Spinal cord (tissue), 10 donors: ENCODE results near the gene RGS10. TPM values are rescaled to one million over a fixed set of nuclear protein-coding genes. Genes with fewer than 3 reads are reported as not detected.
A peak's percentile ranks its signal among the peaks of the same experiment; 100 is the strongest.

Experiments used
- DNase-seq, 6 donors: peaks; one replicate each; pipeline versions ENCODE4 v3.0.0 to v3.0.0-alpha.2; 2013 to 2015; ENCODE audit warnings: low spot score in 6 of 6, low read depth in 4 of 6
- H3K27ac ChIP-seq: one replicate; pipeline ENCODE4 v1.5.1; 2013; ENCODE audit warnings: low read depth, low read length, control low read depth
- H3K27me3 ChIP-seq: one replicate; pipeline ENCODE4 v1.6.1; 2013; ENCODE audit warnings: low read length; ENCODE audit not compliant: control insufficient read depth, insufficient read depth
- H3K36me3 ChIP-seq: one replicate; pipeline ENCODE4 v1.6.1; 2013; ENCODE audit warnings: low read length; ENCODE audit not compliant: control insufficient read depth, insufficient read depth
- H3K4me1 ChIP-seq: one replicate; pipeline ENCODE4 v1.6.1; 2013; ENCODE audit warnings: low read length; ENCODE audit not compliant: control insufficient read depth, insufficient read depth
- H3K4me3 ChIP-seq: one replicate; pipeline ENCODE4 v1.5.1; 2013; ENCODE audit warnings: low read depth, low read length, control low read depth
- H3K9me3 ChIP-seq: one replicate; pipeline ENCODE4 v1.6.1; 2013; ENCODE audit warnings: low read length; ENCODE audit not compliant: control insufficient read depth, insufficient read depth
- WGBS: methylation state at CpG from one replicate; pipeline ENCODE4 v1.1.5; 2013; ENCODE audit warnings: missing lambda C conversion rate; ENCODE audit not compliant: insufficient coverage; 5-methylcytosine and 5-hydroxymethylcytosine counted together
- polyA plus RNA-seq, 2 donors: library from polyadenylated mRNA; unstranded; fragments of 120-200 nt; gene quantifications; one replicate each; pipeline ENCODE4 v1.2.1, GENCODE V29; 2013; ENCODE audit not compliant: insufficient read length in 2 of 2
- total RNA-seq, 2 donors: library from RNA; depleted of rRNA in 1 of 2; stranded (reverse); fragments of 120-200 nt in 1 of 2; fragments of >200 nt in 1 of 2; gene quantifications; one replicate each; pipeline versions ENCODE4 v1.2.3 to v1.2.4, GENCODE V29; 2013 to 2014
- donor health status: healthy.

The RGS10 gene
- total and polyA plus RNA-seq, 4 donors = 20.4 to 34.5 (median 30.0) TPM

DNA sequence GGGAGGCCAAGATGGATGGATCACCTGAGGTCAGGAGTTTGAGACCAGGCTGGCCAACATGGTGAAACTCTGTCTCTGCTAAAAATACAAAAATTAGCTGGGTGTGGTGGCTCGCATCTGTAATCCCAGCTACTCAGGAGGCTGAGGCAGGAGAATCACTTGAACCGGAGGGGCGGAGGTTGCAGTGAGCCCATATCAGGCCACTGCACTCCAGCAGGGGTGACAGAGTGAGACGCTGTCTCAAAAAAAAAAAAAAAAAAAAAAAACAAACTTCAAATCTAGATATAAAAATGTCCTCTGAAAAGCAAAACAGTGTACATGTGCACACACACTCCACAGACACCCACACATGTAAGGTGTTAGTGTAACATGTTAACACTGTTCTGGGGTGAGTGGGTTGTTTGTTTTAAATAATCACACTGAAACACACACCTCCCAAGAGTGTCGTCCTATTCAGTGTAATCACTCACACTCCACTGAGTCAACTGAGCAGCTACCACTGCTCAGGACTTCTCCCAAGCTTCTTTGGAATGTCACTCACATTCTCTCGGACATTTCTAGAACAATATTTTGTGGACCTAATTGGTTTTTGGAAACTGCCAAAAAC, 12.8 kb upstream of the RGS10 start:
- Histone ChIP-seq H3K9me3 (no peaks in the 10 kb centered on the region), H3K27me3 (no peaks in the 10 kb centered on the region), H3K4me1 (no peaks in the 10 kb centered on the region), H3K4me3 (no peak overlapping the region), H3K36me3 (no peaks in the 10 kb centered on the region), H3K27ac (no peak overlapping the region)
- DNase-seq = no peak
- 100% methylated on average over 3 of the region's 6 CpGs for WGBS

DNA sequence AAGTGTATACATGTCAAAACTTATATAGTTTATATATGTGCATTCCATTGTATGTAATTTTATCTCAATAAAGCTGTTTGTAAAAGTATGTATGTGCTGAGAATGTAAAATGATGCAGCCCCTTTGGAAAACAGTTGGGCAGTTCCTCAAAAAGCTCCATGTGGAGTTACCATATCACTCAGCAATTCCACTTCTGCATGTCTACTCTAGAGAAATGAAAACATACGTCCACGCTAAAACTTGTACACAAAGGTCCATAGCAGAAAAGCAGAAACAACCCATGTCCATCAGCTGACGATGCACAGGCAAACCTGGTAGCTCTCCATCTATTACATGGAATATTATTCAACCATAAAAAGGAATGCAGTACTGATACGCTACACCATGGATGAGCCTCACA, 8.3 kb upstream of the RGS10 start:
- Histone ChIP-seq H3K9me3 (no peaks in the 10 kb centered on the region), H3K27me3 (no peaks in the 10 kb centered on the region), H3K4me3 (no peak overlapping the region), H3K4me1 (no peaks in the 10 kb centered on the region), H3K27ac (no peak overlapping the region), H3K36me3 (no peaks in the 10 kb centered on the region)
- WGBS = 92% methylated on average over 4 of the region's 4 CpGs
- no peak for DNase-seq

DNA sequence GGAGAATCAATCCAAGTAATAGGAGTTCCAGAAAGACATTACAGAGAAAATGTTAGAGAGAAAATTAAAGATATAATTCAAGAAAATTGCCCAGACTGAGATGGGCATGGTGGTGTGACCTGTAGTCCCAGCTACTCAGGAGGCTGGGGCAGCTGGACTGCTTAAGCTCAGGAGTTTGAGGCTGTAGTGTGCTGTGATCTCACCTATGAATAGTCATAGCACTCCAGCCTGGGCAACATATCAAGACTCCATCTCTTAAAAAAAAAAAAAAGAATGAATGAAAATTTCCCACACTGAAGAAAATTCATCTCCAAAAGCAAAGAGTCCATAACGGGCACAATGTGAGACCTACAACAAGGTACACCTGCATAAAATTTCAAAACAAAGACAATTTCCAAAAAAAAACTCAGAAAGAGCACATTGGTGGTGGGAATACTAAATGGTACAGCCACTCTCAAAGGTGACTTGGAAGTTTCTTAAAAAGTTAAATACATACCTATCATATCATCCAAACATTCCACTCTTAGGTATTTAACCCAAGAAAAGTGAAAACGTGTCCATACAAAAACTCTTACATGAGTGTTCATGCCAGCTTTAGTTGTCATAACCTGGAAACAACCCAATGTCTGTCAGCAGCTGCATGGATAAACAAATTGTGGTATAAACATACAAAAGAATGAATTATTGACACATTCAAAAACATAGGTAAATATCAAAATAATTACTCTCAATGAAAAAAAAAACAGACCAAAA, 6.9 kb upstream of the RGS10 start:
- no peak overlapping the region for H3K4me3 ChIP-seq
- no peak for DNase-seq
- H3K27me3 ChIP-seq = peaks cover 5% of the 10 kb centered on the region
- H3K36me3 ChIP-seq = no peaks in the 10 kb centered on the region
- no peaks in the 10 kb centered on the region for H3K4me1 ChIP-seq
- H3K27ac ChIP-seq = no peak overlapping the region
- no peaks in the 10 kb centered on the region for H3K9me3 ChIP-seq
- no CpG with 5 or more reads among the region's 2 CpGs for WGBS

DNA sequence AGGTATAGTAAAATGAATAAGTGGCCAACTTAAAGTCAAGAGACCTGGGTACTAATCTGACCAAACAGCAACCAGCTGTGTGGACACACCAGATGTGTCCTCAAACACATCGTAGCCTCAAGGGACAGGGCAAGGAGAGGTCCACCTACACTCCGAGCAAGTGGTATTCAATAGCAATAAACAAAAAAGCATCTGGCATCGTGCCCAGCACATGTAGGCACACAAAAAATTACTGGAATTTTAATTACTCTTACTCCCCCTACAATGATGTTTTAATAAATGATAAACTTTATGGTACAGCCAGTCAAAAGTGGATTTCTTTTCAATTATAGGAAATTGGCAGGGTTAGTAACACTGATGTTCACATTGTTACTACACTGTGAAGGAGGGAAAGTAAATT, 3.5 kb upstream of the RGS10 start:
- H3K36me3 ChIP-seq = no peaks in the 10 kb centered on the region
- 63% methylated on average over 1 of the region's 3 CpGs for WGBS
- peaks cover 34% of the 10 kb centered on the region for H3K27me3 ChIP-seq
- H3K4me1 ChIP-seq = peaks cover 21% of the 10 kb centered on the region
- no peaks in the 10 kb centered on the region for H3K9me3 ChIP-seq
- no peak overlapping the region for H3K4me3 ChIP-seq
- H3K27ac ChIP-seq = no peak overlapping the region
- no peak for DNase-seq

DNA sequence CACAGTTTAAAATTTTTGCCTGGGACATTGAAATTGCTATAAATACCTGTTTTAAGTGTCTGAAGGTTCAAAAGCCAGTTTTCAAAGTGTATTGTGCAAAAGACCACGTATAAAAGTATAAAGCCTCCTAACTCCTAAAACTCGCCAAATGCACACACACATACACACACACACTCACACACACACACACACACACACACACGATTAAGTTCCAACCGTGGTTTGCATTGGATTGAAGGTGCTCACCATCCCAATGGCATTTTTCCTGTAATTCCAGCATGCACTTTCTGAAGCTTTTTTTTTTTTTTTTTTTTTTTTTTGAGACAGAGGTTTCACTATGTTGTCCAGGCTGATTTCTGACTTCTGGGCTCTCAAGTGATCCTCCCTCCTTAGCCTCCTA, 2.8 kb upstream of the RGS10 start:
- Histone ChIP-seq H3K9me3 (no peaks in the 10 kb centered on the region), H3K4me1 (peaks cover 21% of the 10 kb centered on the region), H3K4me3 (no peak overlapping the region), H3K27ac (no peak overlapping the region), H3K27me3 (peaks cover 38% of the 10 kb centered on the region), H3K36me3 (no peaks in the 10 kb centered on the region)
- no peak for DNase-seq
- WGBS = no CpG with 5 or more reads among the region's 4 CpGs

DNA sequence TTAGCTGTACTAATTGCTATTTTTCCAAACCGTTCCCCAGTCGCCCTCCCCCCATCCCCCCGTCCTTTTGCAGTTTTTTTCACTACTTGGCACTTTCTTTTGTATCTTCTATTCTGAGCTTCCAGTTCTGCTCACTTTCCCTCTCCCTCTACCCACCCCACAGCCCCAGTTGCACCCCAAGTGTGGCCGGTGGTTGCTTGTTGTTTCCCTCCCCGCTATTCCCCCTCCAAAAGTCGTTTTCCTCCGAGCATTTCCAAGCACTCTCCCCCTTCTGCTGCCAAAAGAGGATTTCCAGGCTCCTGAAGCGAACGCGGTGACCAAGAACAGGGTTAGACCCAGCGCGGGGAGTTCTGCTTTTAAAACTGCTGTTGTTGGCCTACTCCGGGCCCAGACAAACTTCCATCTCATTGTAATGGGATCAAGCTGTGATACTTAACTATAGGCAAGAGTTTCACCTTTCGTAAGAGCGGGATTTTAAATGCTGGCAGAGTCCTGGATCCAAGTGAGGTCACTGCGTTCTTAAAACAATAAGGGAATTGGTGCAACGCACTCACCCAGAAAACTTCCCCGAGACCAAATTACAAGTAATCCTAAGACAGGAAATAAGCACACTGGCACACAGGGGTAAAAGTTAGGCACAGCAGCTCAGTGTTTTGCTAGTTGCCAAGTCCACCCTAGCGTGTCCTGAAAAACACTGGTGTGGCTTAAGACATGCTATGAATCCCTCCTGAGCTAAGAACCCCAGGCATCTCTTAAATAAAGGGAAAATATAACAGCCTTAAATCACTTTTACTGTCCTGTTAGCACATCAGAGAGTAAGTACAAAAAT, 1.5 kb upstream of the RGS10 start:
- WGBS = 24% methylated on average over 11 of the region's 19 CpGs
- H3K9me3 ChIP-seq = no peaks in the 10 kb centered on the region
- H3K36me3 ChIP-seq = no peaks in the 10 kb centered on the region
- peaks cover 21% of the 10 kb centered on the region for H3K4me1 ChIP-seq
- DNase-seq = peak in 1 of 6 donors; percentile 38
- H3K27ac ChIP-seq = no peak overlapping the region
- H3K27me3 ChIP-seq = peaks cover 45% of the 10 kb centered on the region
- peak overlapping the region; percentile 37 for H3K4me3 ChIP-seq

DNA sequence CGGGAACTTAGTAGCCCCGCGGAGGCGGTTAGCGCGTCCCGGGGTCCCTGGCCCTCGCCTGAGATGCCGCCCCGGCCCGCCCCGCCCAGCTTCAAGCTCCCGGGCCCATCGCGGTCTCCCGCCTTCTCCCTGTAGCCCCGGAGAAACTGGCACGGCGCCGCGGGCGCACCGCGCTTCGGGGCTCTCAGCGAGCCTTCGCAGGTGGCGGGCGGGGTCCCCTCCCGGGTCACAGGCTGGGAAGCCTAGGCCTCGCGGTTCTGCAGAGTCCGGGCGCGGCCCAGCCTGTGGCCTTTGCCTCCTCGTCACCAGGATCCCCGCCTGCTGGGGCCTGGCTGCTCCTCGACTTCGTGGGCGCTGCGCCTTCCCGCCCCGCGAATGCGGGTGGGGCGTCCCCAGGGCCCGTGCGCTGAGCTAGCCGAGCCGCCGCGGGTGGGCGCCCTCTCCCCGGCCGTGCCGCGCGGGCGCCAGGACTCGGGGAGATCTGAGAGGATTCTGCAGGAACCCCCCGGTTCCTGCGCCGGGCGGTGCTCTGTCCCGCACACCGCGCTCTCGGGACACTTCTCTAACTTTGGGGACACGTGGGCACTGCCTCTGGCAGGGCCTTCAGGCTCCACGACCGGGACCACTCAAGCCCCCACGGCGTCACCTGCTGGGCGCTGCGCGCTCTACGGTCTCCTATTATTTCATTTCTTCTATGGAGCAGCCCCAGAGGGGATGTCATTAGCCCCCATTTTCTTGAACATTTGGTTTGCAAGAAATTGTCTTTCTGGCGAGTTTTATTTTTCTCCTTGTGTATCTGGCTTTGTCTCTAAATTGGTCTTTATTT, 682 bp upstream of the RGS10 start:
- peaks cover 49% of the 10 kb centered on the region for H3K27me3 ChIP-seq
- DNase-seq = peak in 2 of 6 donors; percentile 37 to 53

DNA sequence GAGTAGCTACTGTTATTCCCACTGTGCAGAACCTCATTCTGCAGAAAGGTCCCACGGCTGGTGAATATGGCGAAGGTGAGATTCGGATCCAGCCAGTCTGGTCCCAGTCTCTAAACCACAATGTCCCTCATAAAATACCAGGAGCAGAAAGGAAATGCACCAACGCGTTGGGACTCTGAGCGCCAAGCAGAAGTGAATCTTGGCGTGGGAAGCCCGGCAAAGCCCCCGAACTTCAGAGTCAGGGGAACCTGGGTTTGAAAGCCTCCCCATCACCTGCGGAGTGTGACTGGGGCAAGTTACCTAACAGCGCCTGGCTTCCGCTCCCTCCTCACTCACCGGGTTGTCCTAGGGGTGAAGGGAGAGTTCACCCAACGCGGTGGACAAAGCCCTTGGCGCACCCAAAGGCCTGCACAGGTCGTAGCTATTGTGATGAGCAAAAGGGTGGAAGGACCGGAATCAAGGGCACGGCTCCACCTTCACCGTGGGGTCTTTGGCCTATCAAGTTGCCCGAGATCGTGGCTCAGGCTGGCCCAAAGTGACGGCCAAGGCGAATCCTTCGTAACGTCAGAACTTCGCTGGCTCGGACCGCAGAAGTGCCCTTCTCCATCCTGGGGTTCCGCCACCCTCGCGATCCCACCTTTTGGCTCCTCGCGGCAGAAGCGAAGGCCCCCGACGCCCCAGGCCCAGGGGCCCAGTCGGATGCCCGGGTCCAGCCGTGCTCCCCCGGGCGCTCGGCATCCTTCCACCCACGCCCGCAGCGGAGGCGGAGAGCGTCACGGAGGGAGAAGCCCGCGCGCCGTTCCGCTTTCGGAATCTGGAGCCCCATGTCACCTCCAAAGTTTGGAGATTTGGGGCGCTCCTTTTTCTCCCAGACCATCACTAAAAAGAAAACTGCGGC, 811 bp downstream of the RGS10 start:
- 12% methylated on average over 56 of the region's 57 CpGs for WGBS
- Histone ChIP-seq H3K36me3 (no peaks in the 10 kb centered on the region), H3K27ac (no peak overlapping the region), H3K4me1 (peaks cover 21% of the 10 kb centered on the region), H3K9me3 (no peaks in the 10 kb centered on the region), H3K4me3 (peak overlapping the region; percentile 43), H3K27me3 (peaks cover 51% of the 10 kb centered on the region)
- DNase-seq = no peak

More for the DNA sequence above, 682 bp upstream of the RGS10 start:
- WGBS = under 1% methylated on average over 75 of the region's 78 CpGs
- Histone ChIP-seq H3K4me3 (peak overlapping the region; percentile 43), H3K36me3 (no peaks in the 10 kb centered on the region), H3K4me1 (peaks cover 21% of the 10 kb centered on the region), H3K27ac (no peak overlapping the region), H3K9me3 (no peaks in the 10 kb centered on the region)
